DMS79 treated with DMSO at 0.1 percent for 48 hours (cell line): ENCODE measurements around the gene SP100.

Experiments used
- DNase-seq: peaks from one replicate; lab custom pipeline; 2025; lab: John Stamatoyannopoulos, UW

Gene SP100

DNA sequence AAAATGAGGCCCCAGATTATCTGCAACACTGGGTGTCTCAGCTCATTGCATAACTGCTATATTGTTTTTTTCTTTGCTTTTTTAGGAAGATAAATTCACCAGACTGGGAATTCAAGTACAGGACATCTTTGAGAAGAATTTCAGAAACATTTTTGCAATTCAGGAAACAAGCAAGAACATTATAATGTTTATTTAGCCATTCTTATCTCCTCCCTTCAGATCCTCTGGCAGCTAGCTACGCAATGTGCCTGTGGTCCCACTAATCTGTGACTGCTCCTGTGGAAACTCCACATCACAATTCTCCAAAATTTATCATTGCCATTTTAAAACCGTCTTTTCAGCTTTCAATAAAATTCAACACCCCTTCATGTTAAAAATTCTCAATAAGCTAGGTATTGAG lies 126.8 kb downstream of the SP100 start:
- DNase-seq, result no peak

DNA sequence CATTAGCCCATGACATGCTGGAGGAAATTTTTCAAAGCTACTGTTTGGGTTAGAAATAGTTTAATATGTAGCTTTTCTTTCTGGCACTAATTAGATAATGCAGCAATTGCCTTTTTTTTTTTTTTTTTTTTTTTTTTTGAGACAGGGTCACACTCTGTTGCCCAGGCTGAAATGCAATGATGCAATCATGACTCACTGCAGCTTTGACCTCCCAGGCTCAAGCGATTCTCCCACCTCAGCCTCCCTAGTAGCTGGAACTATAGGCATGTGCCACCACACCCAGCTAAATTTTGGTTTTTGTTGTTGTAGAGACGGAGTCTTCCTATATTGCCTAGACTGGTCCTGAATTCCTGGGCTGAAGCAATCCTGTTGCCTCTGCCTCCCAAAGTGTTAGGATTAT lies 136.2 kb downstream of the SP100 start:
- no peak for DNase-seq

DNA sequence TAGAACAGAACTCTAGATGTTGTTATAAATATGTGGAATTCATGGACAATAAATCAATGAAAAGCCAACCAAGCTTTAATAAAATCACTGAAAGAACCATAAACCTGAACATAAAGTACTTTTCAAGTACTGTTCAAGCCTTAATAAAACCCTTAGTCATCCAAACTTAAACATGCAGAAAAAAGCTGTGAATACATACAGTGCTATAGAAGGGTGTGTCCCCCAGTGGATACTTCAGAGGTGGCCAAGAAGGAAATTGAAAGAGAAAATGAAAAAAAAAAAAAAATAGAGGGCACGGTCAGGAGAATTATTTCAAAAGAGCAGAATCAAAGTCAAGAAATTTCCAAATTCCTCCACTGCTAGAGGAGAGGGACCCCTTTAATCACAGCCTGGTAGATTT lies 141.1 kb downstream of the SP100 start:
- no peak for DNase-seq

DNA sequence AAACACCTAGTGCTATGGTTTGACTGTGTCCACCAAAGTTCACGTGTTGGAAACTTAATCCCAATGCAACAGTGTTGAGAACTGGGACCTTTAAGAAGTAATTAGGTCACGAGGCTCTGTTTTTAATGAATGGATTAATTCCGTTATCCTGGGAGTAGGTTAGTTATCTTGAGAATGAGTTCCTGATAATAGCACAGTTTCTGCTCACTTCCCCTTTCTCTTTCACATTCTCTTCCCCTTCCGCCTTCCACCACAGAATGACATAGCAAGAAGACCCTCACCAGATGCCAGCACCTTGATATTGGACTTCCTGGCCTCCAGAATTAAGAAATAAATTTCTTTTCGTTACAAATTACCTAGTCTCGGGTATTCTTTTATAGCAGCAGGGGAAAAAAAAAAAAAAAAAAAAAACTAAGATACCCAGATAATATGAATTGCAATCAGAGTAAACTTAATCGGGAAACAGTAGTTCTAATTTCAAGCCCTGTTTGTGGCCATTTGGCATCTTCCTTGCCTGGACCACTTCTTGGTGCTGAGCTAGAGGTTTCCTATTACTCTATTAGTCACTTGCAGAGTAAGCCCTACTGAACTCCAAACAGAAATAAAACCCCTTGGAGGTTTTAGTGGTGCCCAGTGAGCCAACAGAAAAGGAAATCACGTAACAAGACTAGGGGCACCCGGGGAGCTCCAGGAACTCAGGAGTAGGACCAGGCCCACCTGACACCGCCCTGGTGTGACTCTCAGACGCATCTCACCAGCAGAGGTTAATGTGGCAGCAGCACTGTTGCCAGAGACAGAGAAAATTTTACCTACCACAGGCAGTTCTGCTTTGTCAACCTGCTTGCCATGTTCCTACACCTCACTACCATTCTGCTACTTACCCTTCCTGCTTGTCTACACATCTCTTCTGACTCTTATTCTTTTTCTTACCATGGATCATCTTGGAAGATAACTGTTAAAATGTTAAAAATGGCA lies 149.1 kb downstream of the SP100 start:
- DNase-seq, result no peak

DNA sequence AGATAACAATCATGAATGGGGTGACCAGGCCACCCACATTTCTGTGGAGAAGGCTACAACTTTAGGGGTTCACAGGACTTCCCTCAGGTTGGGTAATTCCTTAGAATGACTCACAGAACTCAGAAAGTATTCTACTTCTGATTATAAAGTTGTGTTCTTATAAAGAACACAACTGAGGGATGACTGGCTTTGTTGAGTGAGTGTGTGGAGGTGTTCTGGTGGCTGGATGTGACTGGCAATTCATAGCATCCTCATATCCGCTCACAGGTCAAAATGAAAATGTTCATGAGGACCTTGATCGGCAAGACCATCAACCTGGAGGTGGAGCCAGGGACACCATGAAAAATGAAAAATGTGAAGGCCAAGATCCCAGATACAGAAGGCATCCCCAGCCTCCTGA lies 153.3 kb downstream of the SP100 start:
- DNase-seq, result no peak

DNA sequence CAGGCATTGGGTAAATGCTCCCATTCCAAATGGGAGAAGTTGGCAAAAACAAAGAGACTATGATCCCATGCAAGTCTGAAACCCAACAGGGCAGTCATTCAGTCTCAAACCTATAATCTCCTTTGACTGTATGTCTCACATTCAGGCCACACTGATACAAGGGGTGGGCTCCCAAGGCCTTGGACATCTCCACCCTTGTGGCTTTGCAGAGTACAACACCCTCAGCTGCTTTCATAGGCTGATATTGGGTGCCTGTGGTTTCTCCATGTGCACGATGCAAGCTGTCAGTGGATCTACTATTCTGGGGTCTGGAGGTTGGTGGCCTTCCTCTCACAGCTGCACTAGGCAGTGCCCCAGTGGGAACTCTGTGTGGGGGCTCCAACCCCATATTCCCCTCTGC lies 155.0 kb downstream of the SP100 start:
- DNase-seq, result no peak

DNA sequence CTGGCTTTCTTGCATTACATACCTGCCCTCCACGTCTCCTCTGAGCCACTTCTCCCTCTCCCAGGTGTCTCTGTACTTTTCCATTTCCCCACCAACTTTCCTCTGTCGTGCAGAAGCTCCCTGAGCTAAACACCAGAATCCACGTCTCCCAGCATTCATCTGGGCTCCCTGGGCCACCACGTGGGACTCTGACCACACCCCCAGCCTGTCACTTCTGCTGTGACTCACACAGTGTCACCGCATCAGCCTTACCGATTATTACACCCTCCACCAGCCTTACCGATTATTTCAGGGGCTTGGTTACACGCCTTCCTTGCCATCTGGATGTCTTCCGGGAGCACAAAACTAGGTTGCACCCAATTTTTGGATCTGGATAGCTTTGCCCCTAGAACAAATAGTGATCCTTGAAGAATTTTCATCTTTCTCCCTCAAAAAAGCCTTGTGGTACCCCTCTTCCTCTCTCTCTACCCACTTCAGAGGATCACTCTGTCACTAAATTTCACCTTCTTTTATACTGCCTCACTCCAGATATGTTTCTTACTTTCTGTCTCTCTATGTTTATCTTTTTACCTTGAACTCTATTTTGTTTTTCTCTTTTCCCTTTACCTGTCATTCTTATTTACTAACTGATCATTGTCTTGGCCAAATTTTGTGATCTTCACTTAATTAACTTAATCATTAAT lies 159.8 kb downstream of the SP100 start:
- no peak for DNase-seq

DNA sequence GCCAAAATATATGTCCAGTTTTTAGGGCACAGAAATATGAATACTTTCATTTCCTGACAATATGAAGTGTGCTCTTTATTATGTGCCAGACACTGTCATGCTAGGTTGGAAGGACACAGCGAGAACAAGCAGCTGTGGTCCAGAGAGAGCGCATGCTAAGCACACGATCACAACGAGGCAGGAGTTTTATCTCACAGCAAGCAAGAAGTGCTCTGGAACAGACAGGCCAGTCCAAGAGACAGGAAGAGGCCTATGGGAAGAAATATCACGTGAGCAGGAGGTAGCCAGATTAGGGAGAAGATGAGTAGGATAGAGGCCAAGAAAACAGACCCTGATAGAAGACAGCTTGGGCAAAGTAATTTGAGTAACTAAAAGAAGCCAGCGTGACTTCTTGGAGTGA lies 161.1 kb downstream of the SP100 start:
- no peak for DNase-seq

DNA sequence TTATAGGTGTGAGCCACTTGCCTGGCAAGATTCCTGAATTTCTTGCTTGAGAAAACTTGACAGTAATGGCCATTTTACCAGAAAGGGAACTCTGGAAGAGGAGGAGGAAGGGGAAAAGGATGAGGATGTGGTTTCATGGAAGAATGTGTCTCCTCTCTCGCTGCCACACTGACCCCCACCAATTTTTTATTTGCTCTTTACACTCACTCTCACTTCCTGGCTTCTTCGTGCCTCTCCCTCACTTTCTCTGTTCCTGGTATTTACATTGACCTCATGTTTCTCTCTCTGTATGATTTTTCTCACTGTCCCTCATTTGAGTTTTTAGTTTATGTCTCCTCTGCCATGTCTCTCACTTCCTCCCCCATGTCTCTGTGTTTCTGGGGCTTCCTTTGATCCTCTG lies 162.1 kb downstream of the SP100 start:
- no peak for DNase-seq

DNA sequence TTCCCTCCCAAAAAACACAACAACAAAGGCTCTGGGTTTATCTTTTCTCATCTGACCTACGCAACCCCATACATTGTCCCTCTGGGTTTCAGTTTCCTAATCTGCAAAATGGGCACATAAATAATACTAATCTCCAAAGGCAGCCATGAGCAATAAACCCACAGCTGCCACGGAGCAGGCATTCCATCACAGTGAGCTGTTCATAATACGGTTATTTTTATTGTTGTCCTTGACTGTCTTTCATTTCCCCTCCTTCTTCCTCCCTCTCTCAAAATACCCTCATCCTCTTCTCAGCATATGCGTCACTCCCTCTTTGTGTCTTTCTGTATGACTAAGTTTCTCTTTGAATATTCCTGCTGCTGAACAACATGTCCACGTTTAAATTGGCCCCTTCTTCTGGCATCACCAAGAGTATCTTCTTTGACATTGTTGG lies 166.9 kb downstream of the SP100 start:
- DNase-seq, result no peak

DNA sequence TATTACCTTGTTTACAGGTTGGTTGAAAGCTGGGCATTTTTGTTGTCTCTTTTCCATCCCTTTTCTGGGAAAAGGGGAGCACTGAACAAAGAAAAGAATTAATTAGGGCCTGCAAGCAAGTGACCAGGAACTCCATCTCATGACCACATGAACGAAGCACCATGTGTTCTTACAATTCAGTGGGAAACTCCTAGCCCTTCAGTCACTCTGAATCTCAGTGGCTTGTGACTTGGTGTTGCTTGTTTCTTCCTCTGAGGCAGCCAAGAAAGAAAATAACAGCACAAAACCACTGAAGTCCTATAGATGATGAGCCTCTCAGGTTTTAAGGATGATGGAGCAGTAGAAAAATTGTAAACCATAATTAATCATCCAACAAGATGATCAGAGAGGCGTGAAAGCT lies 167.6 kb downstream of the SP100 start:
- DNase-seq, result no peak

DNA sequence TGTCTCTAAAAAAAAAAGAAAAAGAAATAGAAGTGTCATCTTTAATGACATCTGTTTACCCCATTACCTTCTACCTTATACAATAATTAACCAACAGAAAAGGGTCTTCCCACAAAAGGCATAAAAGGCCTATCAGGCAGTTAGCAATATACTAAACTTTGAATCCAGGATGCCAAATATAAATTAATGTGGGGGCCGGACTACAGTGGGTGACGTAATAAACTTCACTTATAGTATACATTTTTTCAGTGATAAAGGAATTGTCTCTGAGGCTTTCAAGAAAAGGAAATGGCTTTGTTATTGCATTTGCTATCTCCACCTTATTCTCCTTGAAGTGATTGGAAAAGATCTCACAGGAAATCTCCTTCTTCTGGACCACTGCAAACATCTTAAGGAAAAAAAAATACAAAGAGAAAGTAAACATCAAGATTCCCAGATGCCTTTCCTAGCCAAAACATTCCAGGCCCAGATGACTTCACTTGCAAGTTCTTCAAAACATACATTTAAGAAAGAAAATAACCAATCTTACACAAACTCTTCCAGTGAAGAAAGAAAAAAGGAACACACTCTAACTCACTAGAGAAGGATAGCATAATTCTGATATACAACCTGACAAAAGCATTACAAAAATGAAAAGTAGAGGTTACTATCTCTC lies 170.5 kb downstream of the SP100 start:
- DNase-seq, result no peak

DNA sequence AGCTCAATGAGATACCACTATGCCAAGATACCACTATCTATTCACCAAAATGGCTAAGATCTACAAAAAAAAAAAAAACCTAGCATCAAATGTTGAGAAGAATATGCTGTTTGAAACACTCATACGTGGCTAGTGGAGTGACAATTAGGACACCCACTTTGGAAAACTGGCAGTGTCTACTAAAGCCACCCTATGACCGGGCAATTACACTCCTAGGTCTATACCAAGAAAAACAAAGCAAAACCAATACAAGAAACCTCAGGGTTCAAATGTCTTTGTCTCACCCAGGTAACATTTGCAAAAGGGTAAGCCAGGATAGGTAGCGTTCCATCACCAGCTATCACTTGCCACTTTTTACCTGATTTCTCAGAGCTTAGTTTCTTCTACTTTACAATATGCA lies 173.0 kb downstream of the SP100 start:
- no peak for DNase-seq

DNA sequence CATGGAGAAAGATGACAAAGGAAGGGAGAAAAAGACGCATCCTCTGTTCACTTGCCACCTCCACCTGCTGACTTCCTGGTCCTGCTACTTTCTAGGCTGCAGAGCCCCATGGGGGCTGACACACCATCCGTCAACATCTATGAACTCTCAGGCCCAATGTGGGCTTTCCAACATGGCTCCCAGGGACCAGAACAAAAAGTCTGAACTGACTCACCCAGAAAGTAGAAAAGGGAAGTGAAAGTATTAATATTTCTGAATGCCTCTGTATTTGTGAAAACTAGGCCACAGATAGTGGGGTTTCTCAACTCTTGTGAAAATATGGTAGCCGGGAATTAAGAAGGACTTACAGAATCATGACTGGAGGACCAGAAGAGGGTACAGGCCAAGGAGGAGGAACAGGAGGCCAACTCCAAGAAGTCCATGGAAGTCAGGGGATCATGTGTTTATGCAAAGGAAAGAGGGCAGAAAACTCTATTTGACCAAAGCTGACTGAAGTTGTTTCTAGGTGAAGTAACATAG lies 173.6 kb downstream of the SP100 start:
- no peak for DNase-seq

DNA sequence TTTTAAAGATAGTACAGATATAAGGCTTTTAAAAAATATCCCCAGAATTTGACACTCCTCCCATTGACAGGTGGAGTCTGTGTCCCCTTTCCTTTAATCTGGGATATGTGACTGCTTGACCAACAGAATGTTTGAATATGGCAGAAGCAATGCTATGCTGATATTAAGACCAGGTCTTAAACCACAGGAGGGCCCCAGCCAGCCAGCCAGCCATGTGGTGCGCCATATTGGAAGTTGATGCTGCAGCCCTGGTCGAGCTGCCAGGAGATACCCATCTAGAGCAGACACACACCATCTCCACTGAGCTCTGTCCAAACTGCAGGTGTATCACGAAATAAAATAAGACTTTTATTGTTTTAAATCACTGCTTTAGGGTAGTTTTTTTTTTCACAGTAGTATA lies 174.3 kb downstream of the SP100 start:
- no peak for DNase-seq

DNA sequence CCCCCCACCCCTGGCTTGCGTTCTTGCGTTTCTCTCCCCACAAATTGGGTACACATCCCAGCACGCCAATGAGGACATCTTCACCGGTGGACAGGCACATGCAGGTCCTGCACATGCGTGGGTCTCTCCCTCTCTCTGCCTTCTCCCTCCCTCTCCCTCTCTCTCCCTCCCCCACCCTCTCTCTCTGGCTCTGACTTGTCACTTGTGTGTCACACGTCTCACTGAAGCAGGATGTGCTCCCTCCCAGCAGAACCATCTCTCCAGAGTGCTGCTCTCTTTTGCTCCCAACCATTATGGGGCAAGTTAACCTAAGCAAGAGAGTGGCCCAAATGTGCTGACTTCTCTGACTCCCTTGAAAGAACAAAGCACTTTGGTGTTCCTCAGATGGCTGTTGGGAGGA lies 175.8 kb downstream of the SP100 start:
- no peak for DNase-seq

DNA sequence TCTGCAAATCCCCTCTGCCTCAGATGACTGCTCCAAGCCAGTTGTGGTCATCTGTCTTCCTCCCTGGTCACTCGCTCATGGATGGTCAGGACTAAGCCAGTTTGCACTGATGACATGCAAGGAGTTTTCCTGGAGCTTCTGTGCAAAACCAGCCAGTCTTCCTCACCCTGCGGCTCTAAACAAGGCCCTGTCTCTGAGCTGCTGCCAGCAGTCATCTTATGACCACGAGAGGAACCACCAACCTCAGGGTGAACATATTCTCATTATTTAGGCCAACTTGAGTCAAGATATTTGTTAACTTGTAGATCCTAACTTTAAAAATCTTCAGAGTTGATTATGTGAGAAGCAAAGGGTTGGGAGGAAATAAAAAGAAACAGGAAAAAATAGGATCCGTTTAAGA lies 176.8 kb downstream of the SP100 start:
- DNase-seq, result no peak
